NCI-H2171 (cell line): ENCODE measurements around the gene CSRP1.
A peak's percentile ranks its signal among the peaks of the same experiment; 100 is the strongest.

Experiments used
- DNase-seq: peaks from one replicate; lab custom pipeline; 2025; lab: John Stamatoyannopoulos, UW

Gene CSRP1

GRCh38 chr1:201454608-201455007 lies 52.3 kb downstream of the CSRP1 start:
- peak; percentile 78 for DNase-seq

GRCh38 chr1:201452866-201453265 lies 54.1 kb downstream of the CSRP1 start:
- no peak for DNase-seq

GRCh38 chr1:201450721-201451291 lies 56.1 kb downstream of the CSRP1 start:
- DNase-seq = no peak

GRCh38 chr1:201448990-201449389 lies 57.9 kb downstream of the CSRP1 start:
- DNase-seq = no peak

- no peak for DNase-seq
These were observed 58.7 kb downstream of the CSRP1 start for GRCh38 chr1:201447903-201448871.

GRCh38 chr1:201445310-201445709 lies 61.6 kb downstream of the CSRP1 start:
- no peak for DNase-seq

GRCh38 chr1:201444792-201445191 lies 62.1 kb downstream of the CSRP1 start:
- no peak for DNase-seq

- DNase-seq = no peak
These were observed 63.2 kb downstream of the CSRP1 start for GRCh38 chr1:201443747-201444146.

- no peak for DNase-seq
These were observed 70.0 kb downstream of the CSRP1 start for GRCh38 chr1:201436969-201437368.

- no peak for DNase-seq
These were observed 70.5 kb downstream of the CSRP1 start for GRCh38 chr1:201436393-201436792.

- no peak for DNase-seq
These were observed 72.7 kb downstream of the CSRP1 start for GRCh38 chr1:201434266-201434665.

- DNase-seq = no peak
These were observed 73.3 kb downstream of the CSRP1 start for GRCh38 chr1:201433609-201434008.
